ENCODE data around the gene STK32C.

STK32C gene

DNA sequence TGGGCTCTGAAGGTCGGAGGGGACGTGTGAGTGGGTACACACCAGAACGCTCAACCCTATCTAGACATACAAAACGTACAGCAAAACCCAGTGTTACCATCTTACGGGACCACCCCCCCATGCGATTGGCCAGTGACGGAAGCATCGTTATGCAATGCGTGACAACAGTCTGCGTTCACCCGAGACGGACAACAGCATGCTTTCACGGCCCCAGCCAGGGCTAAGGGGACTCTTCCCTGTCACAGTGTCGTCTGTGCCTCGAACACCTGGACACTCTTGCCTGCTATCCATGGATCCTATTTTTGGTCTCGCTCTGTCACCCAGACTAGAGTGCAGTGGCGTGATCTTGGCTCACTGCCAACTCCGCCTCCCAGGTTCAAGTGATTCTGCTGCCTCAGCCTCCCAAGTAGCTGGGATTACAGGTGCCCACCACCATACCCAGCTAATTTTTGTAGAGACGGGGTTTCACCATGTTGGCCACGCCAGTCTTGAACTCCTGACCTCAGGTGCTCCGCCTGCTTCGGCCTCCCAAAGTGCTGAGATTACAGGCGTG lies 97.7 kb downstream of the STK32C start:
- no peak for DNase-seq (ENCODE audit: low spot score)

DNA sequence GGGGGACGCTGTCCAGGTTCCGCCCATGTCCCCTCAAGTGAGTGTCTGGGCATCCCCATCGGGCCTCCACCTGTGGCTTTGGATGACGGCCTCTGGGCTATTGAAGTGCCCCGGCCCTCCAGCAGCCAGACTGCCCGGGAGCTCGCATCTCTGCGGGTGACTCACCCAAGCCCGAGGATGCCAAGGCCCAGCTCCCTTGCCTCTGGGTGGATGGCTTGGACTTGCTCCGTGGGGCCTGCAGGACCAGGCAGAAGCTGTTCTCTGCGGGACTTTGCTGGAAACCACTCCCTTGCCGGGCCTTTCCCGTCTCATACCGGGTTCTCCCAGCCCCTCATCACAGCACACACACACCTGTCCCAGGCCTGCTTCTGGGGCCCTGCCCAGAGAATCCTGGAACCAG lies 98.6 kb downstream of the STK32C start:
- peak; percentile 80 for DNase-seq (ENCODE audit: low spot score)

GRCh38 chr10:132208462-132209050 lies 99.2 kb downstream of the STK32C start:
- no peak for DNase-seq (ENCODE audit: low spot score)

GRCh38 chr10:132207536-132208461 lies 100.0 kb downstream of the STK32C start:
- no peak for DNase-seq (ENCODE audit: low spot score)

GRCh38 chr10:132206806-132207535 lies 100.8 kb downstream of the STK32C start:
- DNase-seq (ENCODE audit: low spot score), result no peak

DNA sequence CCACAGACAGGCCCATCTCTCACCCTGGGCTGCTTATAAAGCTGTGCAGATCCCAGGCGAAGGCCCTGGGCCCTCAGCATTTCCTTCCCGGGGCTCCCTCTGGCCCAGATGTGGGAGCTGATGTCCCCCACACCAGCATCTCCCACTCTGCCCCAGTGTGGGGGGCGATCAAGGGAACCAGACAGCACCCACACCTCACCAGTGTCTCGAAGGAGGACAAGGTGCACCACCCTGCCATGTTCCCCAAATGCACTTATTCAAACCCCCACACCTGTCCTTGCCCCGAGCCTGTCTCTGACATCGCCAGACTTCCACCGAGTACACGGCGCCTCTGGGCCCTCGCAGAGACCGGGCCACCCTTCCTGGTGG lies 101.4 kb downstream of the STK32C start:
- no peak for DNase-seq (ENCODE audit: low spot score)

DNA sequence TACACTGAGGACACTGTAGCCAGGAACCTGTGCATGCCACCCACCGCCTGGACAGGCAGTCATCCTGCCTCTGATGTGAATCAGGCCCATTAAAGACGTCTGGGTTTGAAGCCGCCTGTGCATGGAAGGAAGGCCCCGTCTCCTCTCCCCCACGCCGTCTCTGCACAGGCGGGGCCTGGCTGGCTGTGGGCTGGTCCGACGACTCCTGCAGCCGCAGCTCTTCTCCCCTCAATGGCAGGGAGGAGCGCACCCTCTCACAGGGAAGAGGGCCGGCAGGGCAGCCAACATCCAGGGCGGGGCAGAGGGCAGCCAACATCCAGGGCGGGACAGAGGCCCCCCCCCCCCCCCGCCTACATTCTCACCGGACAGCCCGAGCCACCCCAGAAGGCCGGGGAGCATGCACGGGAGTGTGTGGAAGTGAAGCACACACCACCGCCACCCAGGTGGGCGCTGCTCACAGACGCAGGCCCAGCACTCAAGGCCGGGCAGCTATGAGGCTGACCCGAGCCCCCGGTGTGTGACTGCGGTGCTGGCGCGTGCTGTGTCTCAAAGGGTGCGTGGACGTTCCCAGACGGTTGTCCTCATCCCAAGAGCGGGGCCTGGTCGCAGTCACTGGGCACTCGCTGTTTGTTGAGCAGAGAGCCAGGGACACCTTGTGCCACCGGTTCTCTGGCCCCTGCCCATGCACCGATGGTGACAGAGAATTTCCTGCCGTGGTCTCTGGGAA lies 101.9 kb downstream of the STK32C start:
- DNase-seq (ENCODE audit: low spot score), result no peak

GRCh38 chr10:132204781-132205473 lies 102.8 kb downstream of the STK32C start:
- no peak for DNase-seq (ENCODE audit: low spot score)

- no peak for DNase-seq (ENCODE audit: low spot score)
Observed at GRCh38 chr10:132204078-132204780, 103.5 kb downstream of the STK32C start.

GRCh38 chr10:132203256-132204077 lies 104.3 kb downstream of the STK32C start:
- DNase-seq (ENCODE audit: low spot score), result no peak

GRCh38 chr10:132202070-132202970 lies 105.4 kb downstream of the STK32C start:
- DNase-seq (ENCODE audit: low spot score), result no peak

- DNase-seq (ENCODE audit: low spot score), result no peak
Observed at GRCh38 chr10:132201111-132201969, 106.4 kb downstream of the STK32C start.

GRCh38 chr10:132200344-132201110 lies 107.2 kb downstream of the STK32C start:
- DNase-seq (ENCODE audit: low spot score), result no peak

- no peak for DNase-seq (ENCODE audit: low spot score)
Observed at GRCh38 chr10:132199854-132200311, 107.9 kb downstream of the STK32C start.

DNA sequence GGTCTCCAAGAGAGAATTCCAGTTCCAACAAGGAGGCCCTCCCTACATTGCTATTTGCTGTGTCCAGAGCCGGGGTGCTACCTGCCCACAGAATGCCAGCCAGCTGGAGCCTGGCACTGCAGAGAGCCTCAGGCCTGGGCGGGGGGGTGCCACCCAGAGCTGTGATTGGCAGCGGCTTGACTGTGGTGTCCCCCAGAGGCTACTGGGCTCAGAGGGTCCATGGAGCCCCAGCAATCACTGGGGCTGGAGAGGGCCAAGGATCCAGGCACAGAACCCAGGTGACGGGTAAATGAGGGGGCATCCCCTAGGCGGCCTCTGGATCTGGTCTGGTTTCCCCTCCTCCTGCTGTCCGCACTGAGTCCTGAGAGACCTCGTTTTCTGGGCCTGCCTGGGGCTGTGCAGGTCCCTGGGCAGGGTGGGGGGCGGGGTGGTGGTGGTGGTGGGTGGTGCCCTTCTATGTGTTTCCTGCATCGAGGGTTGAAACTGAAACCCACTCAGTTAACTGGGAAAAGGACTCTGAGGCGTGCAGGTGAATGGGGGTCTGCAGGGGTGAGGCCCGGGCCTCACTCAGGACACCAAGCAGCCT lies 108.4 kb downstream of the STK32C start:
- DNase-seq (ENCODE audit: low spot score), result no peak

Measured in AG20443 (cell line).